SH-SY5Y (cell line): Measurements from ENCODE around the gene CAPN11.

Experiments
- GATA2 ChIP-seq: IDR thresholded peaks from 2 replicates; pipeline ENCODE4 v1.6.1; 2011; ENCODE audit warnings: mild to moderate bottlenecking, low read depth, low read length
- GATA3 ChIP-seq: IDR thresholded peaks from 2 replicates; pipeline ENCODE4 v1.6.1; 2011; ENCODE audit warnings: low read depth, mild to moderate bottlenecking, low read length, moderate library complexity

DNA sequence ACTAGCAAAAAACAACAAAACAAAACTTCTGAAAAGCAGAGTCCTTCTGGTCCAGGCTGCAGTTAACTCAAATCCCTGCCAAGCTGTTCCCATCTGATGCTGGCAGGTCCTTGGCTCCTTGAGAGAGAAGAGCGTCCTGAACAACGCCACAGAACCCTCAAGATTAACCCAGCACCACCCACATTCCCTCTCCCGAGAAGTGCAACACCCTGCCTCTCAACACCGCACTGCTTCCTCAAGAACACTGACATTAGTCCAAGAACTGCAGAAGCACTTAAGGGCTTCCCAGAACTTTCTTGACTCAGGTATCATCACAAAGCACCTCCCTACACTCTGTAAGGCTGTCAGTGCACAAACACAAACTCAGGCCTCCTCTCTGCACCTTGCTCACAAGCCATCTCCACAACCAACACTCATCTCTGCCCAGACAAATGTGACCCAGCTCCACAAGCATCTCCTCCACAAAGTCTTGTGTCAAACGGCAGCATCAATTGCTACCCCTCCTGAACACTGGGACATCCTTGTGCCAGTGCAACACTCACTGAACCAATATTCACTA, 38.8 kb upstream of the CAPN11 start:
- TF ChIP-seq GATA3 (no peak), GATA2 (no peak)
